KBM-7 (cell line): ENCODE results near the gene NRM.
"Not testable (repeated sequence)": the region's sequence is repeated elsewhere in the genome, so short reads cannot be mapped to it uniquely, and the experiment has no call there.

Source experiments
- DNase-seq: peaks from one replicate; pipeline ENCODE4 v3.0.0-alpha.2; 2015
- in situ Hi-C: fragments of 300-500 bp; cut with MboI; formaldehyde crosslinking; loops from 2 replicates; pipeline ENCODE4 v1.14.3; 2020; ENCODE audit warnings: low sequenced_read_pairs, low pct_unique_long_range_greater_than_20kb, mixed read lengths

NRM gene

GRCh38 chr6:30678964-30679726 lies 11.6 kb downstream of the NRM start:
- in situ Hi-C loops, result loop anchor here (10.0 kb wide), 1 partner anchor 46 kb away; the partner anchor contains the start of gene TUBB
- DNase-seq, result peak; percentile 94

GRCh38 chr6:30676660-30677285 lies 14.0 kb downstream of the NRM start:
- in situ Hi-C loops, result loop anchor here (10.0 kb wide), 1 partner anchor 48 kb away; the partner anchor contains the start of gene TUBB
- DNase-seq, result no peak

- in situ Hi-C loops, result loop anchor here (10.0 kb wide), 1 partner anchor 52 kb away; the partner anchor contains the start of gene TUBB
- peak; percentile 97 for DNase-seq
Measured at GRCh38 chr6:30672445-30673253, 18.1 kb downstream of the NRM start, which contains the start of gene DHX16. Gene DHX16, minus strand, starts transcription at chr6:30673006. Its CDS starts 165 bp downstream, at chr6:30672841.

GRCh38 chr6:30670760-30671527 lies 19.8 kb downstream of the NRM start:
- in situ Hi-C loops, result loop anchor here (10.0 kb wide), 1 partner anchor 54 kb away; the partner anchor contains the start of gene TUBB
- DNase-seq, result no peak

GRCh38 chr6:30666300-30666699 lies 24.5 kb downstream of the NRM start:
- DNase-seq, in situ Hi-C loops: not testable (repeated sequence)

GRCh38 chr6:30664994-30665767 lies 25.6 kb downstream of the NRM start:
- in situ Hi-C loops, result no loop called here
- DNase-seq, result no peak

DNA sequence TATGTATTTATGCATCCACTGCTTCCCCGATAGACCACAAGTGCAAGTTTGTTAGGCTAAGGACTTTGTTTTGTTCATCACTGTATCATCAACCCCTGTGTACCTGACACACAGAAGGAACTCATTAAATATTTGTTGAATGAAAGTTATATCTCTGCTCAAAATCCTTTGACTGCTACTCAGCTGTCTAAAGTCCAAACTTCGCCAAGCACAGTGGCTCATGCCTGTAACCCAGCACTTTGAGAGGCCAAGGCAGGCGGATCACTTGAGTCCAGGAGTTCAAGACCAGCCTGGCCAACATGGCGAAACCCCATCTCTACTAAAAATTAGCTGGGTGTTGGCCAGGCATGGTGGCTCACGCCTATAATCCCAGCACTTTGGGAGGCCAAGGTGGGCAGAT lies 32.9 kb downstream of the NRM start:
- in situ Hi-C loops, DNase-seq: not testable (repeated sequence)

DNA sequence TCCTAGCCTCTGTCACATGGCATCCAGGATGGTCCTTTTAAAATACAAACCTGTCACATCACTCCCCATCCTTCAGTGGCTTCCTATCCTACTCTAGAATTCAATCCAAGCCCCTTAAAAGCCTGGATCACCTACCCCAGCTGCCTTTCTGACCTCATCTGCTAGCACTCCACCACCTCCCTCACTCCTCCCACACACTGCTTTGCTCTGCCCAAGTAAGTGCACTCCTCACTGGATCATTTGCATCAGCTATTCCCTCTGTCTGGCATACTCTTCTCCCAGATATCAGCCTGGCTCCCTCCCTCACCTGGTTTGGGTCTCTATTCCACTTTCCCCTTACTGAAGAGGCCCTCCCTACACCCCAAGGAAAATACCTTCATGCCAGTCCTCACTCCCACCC lies 33.3 kb downstream of the NRM start:
- in situ Hi-C loops, result no loop called here
- no peak for DNase-seq

- peak; percentile 36 for DNase-seq
- in situ Hi-C loops, result no loop called here
Measured at GRCh38 chr6:30656513-30656912, 34.3 kb downstream of the NRM start.

DNA sequence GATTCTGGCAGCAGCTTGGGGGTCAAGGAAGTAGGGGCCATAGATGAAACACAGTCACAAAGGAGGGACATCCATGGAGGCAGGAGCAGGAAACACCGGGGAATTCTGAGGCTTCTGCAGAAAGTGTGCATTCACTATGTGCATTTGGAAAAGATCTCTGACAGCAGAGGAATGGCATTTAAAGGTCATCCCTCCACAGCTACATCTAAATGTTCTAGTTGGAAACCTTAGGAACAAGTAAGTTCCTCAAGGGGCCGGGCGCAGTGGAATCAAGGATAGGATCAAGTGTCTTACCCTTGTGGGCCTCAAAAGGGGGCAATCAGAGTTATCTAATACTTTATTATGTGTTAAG lies 35.1 kb downstream of the NRM start:
- no peak for DNase-seq

DNA sequence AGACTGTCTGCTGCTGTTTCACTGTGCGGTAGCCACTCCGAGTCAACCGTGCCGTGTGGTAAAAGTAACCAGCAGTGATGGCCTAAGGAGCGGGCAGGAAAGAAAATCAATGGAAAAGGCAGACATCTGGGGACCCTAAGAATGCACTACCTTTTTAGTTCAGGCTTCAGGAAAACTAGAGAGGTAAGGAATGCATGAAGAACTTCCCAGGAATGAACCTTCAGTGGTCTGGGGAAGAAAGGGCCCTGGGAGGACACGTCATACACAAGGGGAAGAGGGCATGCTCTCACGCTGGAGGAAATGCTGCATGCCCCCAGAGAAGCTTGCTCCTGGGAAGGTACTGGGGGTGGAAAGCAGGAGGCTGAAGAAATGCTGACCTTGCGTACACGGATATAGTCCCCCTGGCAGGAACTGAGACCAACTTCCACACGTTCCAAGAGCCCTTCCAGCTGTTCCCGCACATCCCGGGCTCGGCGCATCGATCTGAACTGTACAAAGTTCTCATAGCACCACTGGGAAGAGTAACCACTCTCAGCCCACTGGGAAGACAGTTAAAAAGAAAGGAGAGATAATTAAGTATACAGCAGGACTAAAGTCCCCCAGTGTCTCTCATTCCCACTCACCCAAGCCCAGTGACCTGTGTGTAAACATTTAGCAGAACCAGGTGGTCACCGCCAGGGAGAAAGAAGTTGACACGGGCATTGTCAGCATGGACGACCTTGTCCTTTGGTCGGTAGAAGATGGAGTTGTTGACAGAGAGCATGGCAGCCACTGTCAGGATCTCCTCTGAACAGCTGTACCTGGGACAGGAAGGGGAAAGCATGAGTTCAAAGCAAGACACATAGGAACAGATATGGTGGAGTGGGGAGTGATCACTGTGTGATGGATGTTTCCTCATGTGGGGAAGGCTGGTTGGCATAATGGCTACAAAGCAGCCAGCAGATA lies 35.7 kb downstream of the NRM start:
- DNase-seq, result no peak
- in situ Hi-C loops, result no loop called here

More for the DNA sequence above, 35.1 kb downstream of the NRM start:
- in situ Hi-C loops, result no loop called here

- DNase-seq, result no peak
- in situ Hi-C loops, result no loop called here
Measured at GRCh38 chr6:30651143-30651542, 39.6 kb downstream of the NRM start.

DNA sequence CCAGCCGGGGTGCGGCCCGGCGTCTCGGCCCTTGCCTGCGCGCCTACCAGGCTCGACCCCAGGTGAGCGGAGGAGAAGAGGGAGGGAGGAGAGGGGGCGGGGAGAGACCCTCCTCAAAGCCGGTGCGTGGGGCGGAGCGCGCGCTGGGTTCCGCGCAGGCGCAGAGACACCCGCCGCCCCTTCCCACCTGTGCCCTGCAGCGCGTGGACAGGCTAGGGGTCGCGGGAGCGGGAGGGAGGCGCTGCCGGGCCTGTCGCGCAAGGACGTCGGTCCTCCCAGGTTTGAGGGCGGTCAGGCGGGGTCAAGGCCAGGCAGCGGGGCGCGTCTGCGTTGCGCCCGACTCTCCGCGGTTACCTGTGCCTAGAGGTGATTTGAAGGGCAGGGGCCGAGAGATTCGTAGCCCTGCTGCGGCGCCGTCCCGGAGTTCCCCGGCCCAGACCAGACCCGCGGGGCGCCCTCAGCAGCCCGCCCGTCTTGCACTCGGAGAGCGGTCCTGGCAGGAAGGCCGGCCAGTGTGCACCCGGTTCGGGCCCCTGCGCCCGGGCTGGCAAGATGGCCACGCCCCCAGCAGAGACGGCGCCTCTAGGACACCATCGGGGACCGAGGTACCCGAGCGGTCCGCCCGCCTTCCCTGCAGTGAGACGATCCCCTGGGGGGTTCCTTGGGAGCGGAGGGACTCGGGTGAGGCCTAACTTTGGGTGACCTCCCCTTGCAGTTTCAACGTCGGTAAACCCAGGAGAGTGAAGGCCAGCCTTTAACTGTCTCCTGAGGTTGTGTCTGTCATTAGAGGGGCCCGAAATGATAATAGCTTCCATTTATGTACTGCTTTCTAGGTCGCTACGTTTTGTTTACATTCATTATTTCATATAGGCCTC lies 43.3 kb downstream of the NRM start:
- peak; percentile 78 for DNase-seq
- in situ Hi-C loops, result no loop called here

DNA sequence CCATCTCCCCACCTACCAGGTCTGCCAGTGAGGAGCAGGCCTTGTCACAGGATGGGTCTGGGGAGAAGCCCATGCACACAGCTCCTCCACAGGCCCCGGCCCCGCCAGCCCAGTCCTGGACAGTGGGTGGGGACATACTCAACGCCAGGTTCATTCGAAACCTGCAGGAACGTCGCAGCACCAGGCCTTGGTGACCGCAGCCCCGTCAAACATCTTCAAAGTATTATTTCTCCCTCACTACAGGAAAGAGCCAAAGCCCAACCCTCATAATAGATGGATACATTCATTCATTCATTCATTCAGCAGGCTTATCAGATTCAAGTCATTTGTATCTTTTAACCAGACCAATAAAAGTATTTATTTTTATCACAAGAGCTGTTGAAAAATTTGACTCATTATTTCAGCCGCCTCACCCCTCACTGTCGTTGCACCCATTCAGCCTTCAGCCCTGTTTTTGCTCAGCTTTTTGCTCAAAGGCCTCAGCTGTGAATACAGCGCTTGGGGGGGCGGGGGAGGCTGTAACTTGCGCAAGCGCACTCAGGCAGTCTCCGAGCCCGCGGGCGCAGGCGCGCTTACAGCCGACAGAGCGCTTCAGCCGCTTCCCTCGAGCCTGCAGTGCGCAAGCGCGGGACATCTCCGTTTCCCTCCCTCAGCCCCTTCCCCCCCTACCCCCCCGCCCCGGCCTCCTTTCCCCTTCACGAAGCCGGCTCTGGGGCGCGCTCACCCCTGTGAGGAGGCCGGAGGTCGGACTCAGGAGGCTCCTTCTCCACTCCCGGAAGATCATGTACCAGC lies 44.1 kb downstream of the NRM start, which contains the start of gene C6orf136:
Gene C6orf136 (plus strand): TSS at position 684 of the 792 bp plus-strand sequence. CDS start 99 bp downstream, at position 783.
- in situ Hi-C loops, result no loop called here
- DNase-seq, result peak; percentile 86

DNA sequence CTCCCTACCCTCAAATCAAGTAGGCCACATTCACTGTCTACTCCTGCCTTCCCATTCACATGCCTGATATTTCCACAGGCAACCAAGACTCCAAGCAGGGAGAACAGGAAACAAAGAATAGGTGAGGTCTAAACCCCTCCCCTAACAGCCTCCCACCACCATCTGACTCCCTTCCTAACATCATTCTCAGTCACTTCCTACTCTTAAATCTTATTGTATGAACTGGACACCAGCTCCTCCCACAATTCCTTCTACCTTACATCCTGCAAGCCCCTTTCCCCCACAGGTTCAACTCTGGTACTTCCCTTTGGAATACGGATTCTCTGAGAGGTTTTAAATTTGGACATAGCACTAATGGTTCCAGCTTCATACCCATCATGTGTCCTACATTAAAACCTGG lies 44.8 kb downstream of the NRM start:
- in situ Hi-C loops, result no loop called here
- DNase-seq, result no peak
